HG03439 (cell line): ENCODE data around the gene BPIFB4.

Experiments used
- ATAC-seq: cut with Tn5 transposase; IDR thresholded peaks from one replicate; pipeline ENCODE4 v1.9.1; 2021; ENCODE audit warnings: mild to moderate bottlenecking, moderate library complexity; ENCODE audit not compliant: unreplicated experiment

BPIFB4 gene

GRCh38 chr20:33154252-33154651, 74.8 kb downstream of the BPIFB4 start:
- ATAC-seq = no peak

- no peak for ATAC-seq
Observed at GRCh38 chr20:33158637-33159385, 79.4 kb downstream of the BPIFB4 start.

- ATAC-seq = no peak
Observed at GRCh38 chr20:33159713-33160112, 80.3 kb downstream of the BPIFB4 start.

- no peak for ATAC-seq
Observed at GRCh38 chr20:33160681-33161080, 81.2 kb downstream of the BPIFB4 start.
